ENCODE measurements around the gene CGNL1.

- TF ChIP-seq CTCF (IDR thresholded peaks at IDR 0.05) (no peak), POLR2A (IDR thresholded peaks at IDR 0.05) (no peak)
Observed at GRCh38 chr15:57357799-57358198, 18.5 kb upstream of the CGNL1 start.
